CD4-positive, alpha-beta T cell treated with Interleukin-4 for 1 hour (primary cell): ENCODE results near the gene LAMB2.

Experiments
- DNase-seq, 2 donors: peaks; one replicate each; pipeline ENCODE4 v3.0.0-alpha.2; 2020 to 2022

LAMB2 gene

DNA sequence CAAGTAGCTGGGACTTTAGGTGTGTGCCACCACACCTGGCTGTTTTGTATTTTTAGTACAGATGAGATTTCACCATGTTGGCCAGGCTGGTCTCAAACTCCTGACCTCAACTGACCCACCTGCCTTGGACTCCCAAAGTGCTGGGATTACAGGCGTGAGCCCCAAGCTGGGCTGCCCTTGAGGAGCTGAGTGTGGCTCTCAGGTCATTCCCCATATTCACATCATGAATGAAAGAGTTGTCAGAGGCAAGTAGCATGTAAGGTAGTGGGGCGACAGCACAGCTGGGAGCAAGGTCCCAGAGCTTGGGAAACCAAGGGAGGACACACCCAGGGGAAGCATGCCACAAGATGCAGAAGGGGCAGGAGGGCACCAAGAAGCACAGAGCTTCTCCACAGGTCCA, 28.3 kb upstream of the LAMB2 start:
- DNase-seq: no peak

GRCh38 chr3:49158792-49159191, 25.9 kb upstream of the LAMB2 start:
- DNase-seq: no peak

- DNase-seq: peak; percentile 70 to 74
Observed at GRCh38 chr3:49158103-49158709, 25.4 kb upstream of the LAMB2 start.

GRCh38 chr3:49157289-49157688, 24.4 kb upstream of the LAMB2 start:
- DNase-seq: no peak

DNA sequence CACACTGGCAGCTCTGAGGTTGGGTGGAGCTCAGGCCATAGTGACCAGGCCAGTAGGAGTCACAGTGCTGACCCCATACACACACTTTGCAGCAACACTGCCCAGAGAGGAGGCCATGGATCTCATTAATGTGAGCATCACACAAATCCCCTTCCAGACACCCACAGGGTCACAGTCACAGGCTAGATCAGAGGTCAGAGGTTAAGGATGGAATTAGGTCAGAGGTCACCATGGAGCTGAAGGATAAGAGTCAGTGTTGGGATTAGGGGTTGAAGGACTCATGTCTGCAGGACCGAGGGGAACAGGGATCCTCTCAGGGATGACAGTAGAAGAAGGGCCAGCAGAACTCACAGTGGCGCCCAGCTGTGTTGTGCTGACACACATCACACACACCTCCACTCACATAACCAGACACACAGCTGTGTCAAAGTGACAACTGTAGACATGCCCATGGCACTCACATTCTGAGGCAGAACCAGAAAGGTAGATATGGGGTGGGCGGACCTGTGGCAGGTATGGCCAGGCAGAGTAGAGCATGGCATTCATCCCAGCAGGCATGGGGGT, 20.6 kb upstream of the LAMB2 start:
- no peak for DNase-seq

DNA sequence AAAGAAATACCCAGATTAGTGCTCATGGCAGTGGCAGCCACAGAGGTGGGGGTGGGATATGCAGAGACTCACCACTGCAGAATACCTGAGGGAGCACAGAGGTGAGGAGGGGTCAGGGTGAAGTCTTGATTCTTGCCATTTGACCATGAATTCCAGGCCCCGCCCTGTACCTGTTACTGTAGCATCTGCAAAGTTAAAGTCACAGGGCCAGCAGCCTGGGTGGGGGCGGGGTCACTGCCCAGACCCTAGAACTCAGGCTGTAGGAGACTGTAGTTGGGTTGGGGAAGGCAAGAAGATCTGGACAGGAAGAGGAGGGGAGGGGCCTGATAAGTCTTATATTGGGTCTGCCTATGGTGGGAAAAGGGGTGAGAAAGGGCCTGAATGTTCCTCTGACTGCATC, 18.8 kb upstream of the LAMB2 start:
- DNase-seq: no peak

GRCh38 chr3:49148159-49148558, 15.3 kb upstream of the LAMB2 start:
- DNase-seq: no peak

DNA sequence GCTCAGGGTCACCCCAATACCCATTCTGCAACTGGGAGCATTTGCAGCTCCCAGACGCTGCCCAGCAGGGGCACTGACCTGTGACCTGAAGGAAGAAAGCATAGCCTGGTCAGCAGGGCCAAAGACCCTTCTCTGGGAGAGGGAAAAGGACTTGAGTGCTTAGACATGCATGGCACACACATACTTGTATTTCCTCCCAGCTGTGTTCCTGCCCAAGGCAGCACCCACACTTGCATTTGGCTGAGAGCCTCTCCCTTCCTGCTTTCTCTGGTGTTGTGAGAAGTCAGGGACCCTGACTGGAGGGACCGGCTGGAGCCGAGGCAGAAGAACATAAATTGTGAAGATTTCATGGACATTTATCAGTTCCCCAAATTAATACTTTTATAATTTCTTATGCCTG, 7.2 kb upstream of the LAMB2 start:
- no peak for DNase-seq

GRCh38 chr3:49135499-49135898, 2.6 kb upstream of the LAMB2 start:
- no peak for DNase-seq

- DNase-seq: no peak
Observed at GRCh38 chr3:49134471-49135265, 1.8 kb upstream of the LAMB2 start.

- no peak for DNase-seq
Observed at GRCh38 chr3:49133226-49133951, 539 bp upstream of the LAMB2 start.

- DNase-seq: no peak
Observed at GRCh38 chr3:49132073-49132436, 795 bp downstream of the LAMB2 start.

DNA sequence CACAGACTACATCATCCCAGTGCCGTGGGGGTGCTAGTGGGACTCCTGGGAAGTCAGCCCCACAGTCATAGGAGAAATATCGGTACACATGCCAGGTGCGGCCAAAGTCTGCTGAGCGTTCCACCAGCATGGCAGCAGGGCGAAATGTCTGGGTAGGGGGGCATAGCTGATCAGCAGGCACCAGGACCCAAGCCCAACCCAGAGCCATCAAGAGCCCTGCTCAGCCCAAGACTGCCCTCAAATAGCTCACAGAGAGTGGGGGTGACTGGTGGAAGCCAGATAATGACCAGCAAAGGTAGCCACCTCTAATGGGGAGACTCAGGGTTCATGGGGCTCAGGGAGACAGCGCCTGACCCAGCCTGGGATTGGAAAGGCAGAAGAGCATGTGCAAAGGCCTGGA, 1.3 kb downstream of the LAMB2 start:
- no peak for DNase-seq

DNA sequence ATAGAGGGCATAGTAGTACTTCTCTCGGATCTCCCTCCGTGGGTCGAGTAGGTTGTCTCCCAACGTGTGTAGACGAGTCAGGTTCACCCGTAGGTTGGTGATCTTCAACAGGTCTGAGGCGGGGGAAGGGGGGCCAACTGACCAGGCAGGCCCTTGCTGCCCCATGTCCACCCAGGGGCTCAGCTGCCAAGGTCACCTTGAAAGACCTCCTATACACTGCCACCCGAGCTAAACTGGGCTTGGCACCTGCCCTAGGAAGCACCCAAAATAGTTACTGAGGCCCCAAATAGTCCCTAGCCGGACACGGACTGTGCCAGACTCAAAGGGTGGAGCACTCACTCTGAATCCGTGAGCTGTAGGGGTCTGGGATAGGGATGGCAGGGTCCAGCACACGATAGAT, 1.8 kb downstream of the LAMB2 start:
- DNase-seq: no peak

DNA sequence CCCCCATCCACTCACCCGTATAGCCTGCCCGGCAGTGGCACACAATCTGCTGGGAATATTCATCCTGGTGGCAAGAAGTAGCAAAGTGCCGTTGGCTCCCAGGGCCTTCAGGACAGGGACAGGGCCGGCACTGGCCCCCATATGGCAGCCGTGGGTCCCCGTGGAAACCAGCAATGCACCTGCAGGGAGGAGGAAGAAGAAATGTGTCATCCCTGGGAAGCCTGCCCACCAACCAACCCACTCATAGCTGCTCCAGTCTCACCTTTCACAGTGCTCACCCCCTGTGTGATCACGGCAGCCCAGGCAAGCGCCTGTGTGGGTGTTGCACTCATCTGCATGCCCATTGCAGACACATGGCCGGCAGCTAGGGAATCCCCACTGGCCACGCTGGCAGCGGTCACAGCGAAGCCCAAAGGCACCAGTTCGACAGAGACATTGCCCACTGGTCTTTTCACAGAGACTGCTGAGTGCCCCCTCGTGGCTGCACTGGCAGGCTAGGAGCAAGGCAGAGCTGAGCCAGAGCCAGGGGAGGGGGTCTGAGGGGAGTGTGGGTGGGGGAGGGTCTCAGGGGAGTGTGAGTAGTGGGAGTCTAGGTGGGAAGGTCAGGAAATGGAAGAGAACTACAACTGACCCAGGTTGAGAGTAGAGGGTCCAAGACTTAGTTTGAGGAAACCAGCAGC, 7.7 kb downstream of the LAMB2 start:
- DNase-seq: peak in 1 of 2 donors; percentile 6

DNA sequence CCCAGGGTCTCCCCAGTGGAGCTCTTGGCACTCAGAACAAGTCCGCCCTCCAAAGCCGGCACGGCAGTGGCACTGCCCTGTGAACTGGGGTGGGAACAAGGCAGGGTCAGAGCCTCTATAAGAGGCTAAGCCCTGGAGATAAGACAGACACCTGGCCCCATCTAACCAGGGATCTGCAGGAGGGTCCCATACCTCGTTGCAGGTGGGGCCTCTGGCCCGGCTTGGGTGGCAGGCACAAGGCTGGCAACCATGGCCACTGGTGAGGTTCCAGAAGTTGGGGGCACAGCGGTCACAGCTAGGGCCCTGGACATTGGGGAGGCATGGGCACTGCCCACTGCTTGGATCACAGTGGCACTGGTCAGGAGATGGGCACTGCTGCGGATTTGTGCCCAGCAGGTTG, 8.6 kb downstream of the LAMB2 start:
- DNase-seq: no peak

DNA sequence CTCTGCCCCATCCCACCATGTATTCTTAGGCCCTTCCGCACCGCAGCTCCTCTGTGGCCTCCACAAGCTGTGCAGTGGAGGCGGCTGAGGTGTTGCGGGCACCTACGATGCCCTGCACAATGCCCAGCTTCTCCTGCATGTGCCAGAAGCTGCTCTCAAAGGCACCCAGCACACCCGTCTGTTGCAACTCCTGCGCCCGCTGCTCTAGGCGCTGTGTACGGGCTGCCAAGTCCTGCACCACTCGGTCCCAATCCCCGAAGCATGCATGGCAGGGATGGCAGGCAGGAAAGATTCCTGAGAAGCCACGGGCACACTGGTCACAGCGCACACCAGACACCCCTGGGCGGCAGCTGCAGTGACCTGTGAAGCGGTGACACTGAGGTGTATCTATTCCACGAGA, 9.2 kb downstream of the LAMB2 start:
- DNase-seq: no peak

GRCh38 chr3:49122886-49123545, 9.8 kb downstream of the LAMB2 start:
- no peak for DNase-seq

DNA sequence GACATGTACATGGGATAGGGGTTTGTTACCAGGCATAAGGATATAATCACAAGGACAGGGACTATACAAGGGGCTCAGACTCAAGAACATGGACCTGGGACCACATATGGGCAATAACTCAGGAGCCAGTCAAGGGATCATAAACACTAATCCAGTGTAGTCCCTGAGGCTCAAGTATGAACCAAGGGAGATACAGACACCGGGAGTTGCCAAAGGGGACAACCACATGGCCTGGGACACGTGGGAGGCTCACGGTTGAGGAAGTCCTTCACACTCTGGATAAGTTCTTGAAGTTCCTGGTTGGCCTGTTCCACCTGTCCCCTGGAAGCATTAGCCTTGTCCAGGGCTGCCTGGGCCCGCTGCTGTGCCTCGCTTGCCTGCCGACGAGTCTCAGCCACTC, 10.4 kb downstream of the LAMB2 start:
- no peak for DNase-seq

GRCh38 chr3:49122022-49122421, 10.8 kb downstream of the LAMB2 start:
- DNase-seq: no peak

DNA sequence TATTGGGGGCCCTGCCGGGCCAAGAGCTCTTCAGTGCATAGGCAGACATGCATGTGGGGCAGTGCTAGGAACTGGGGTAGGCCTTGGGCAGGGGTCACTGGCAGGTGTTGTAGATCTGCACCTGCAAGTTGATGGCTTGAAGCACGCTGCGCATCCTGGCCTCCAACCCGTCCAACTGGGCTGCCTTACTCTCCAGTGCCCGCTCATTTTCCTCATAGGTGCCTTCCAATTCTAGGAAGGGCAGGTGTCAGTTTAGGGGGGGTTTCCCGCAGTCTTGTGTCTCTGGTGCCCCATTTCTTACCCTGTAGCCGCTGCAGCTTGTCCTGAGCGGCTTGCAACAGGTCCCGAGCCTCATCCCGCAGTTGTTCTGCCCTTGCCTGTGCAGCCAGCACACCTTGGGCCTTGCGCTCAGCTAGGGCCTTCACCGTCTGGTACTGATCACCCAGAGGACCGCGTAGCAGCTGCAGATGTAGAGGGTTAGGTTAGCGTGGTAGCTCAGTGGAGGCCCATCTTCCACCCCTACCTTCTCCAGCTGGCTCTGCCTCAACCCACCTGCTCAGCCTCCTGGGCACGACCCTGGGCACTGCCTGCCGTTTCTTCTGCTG, 11.6 kb downstream of the LAMB2 start:
- no peak for DNase-seq

GRCh38 chr3:49120438-49121131, 12.3 kb downstream of the LAMB2 start, which contains the start of gene USP19:
Gene USP19, minus strand, starts transcription at chr3:49120823. Its CDS starts 1,678 bp downstream, at chr3:49119145.
- DNase-seq: peak; percentile 96
